GM12875 (cell line): Measurements from ENCODE around the gene PDGFC.

ENCODE experiments used
- H3K4me3 ChIP-seq: one replicate; pipeline ENCODE4 v1.5.1; 2011; ENCODE audit warnings: low read depth, low read length, control low read depth
- CTCF ChIP-seq: IDR thresholded peaks from 2 replicates; pipeline ENCODE4 v1.5.1; 2011; ENCODE audit warnings: low read depth, mild to moderate bottlenecking, control low read depth, inconsistent platforms, low read length, moderate library complexity, borderline replicate concordance; ENCODE audit not compliant: insufficient read depth

The PDGFC gene

GRCh38 chr4:156952078-156952759 lies 19.4 kb downstream of the PDGFC start:
- no peak overlapping the region for H3K4me3 ChIP-seq
- TF ChIP-seq CTCF = no peak

- TF ChIP-seq CTCF = no peak
- H3K4me3 ChIP-seq = no peak overlapping the region
Observed at GRCh38 chr4:156950948-156951347, 20.7 kb downstream of the PDGFC start.

- H3K4me3 ChIP-seq = no peak overlapping the region
- no peak for TF ChIP-seq CTCF
Observed at GRCh38 chr4:156950090-156950489, 21.5 kb downstream of the PDGFC start.

- TF ChIP-seq CTCF = no peak
- no peak overlapping the region for H3K4me3 ChIP-seq
Observed at GRCh38 chr4:156949373-156949814, 22.2 kb downstream of the PDGFC start.

- TF ChIP-seq CTCF = no peak
Observed at GRCh38 chr4:156948738-156949137, 22.9 kb downstream of the PDGFC start.

GRCh38 chr4:156948133-156948532 lies 23.5 kb downstream of the PDGFC start:
- H3K4me3 ChIP-seq = no peak overlapping the region
- no peak for TF ChIP-seq CTCF

More at GRCh38 chr4:156948738-156949137, 22.9 kb downstream of the PDGFC start:
- H3K4me3 ChIP-seq = no peak overlapping the region

GRCh38 chr4:156946516-156947424 lies 24.8 kb downstream of the PDGFC start:
- H3K4me3 ChIP-seq = no peak overlapping the region
- no peak for TF ChIP-seq CTCF
